CMK (cell line): Measurements from ENCODE around the gene VWA3B.
"Not testable (repeated sequence)": the region's sequence is repeated elsewhere in the genome, so short reads cannot be mapped to it uniquely, and the experiment has no call there.

Experiments
- DNase-seq: peaks from one replicate; pipeline ENCODE4 v3.0.0-alpha.2; 2010; ENCODE audit warnings: low read depth

The VWA3B gene

DNA sequence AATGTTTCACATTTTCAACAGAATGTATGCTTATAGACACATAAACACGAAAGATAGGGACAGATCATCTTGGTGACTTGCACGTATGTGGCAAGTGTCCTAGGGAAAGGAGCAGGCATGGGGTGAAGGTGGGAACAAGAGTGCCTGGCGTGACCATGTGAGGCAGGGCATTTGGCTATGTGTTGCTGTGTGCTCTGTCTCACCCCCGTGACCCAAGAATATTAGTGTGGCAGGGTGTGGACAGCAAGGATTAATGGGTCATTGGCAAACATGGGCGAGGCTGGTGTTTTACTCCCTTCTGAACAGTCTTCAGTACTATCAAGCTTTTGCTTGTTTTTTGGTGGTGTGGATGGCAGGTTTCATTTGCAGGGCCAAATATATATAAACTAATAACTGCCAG lies 1.3 kb upstream of the VWA3B start:
- no peak for DNase-seq

DNA sequence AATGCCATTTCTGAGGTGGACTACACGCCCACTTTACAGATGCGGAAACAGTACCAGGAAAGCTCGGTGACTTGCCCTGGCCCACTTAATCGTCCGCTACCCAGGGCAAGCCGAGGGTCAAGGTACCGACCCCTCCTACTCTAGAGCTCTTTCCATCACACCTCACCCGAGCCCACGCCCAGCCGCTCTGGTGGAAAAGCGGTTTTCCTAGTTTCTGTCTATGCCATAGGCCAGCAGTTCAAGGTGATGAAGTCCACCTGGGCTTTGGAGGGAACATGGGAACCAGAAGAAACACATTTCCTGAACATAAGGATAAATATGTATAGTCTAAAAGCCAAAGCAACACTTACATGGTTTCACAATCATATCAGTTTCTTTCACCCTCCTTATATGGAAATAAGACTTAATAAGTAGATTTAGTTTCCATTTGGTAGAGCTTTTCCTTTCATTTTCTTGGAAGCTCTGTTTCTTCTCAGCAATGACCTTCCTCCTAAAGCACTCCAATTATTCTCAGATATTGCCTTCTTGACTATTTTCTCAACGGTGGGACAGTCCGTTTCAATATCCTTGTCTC lies 567 bp downstream of the VWA3B start:
- DNase-seq: no peak

GRCh38 chr2:98088261-98088660 lies 1.3 kb downstream of the VWA3B start:
- no peak for DNase-seq

GRCh38 chr2:98089941-98090340 lies 3.0 kb downstream of the VWA3B start:
- DNase-seq: no peak

DNA sequence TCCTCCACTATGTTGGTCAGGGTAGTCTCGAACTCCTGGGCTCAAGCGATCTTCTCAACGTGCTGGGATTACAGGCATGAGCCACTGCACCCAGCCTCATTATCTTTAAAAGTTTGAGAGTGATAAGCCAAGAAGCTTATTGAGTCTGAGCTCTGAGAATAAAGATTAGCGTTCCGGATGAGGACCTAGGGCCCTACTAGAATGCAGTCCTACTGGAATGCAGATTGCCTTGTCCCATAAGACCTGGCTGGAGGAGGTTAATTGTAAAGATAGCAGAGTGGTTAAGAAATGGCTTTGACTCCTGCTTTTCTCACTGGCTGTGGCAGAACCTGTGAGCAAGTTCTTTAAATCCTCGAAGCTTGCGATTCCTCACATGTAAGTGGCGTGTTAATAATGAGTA lies 4.0 kb downstream of the VWA3B start:
- DNase-seq: no peak

DNA sequence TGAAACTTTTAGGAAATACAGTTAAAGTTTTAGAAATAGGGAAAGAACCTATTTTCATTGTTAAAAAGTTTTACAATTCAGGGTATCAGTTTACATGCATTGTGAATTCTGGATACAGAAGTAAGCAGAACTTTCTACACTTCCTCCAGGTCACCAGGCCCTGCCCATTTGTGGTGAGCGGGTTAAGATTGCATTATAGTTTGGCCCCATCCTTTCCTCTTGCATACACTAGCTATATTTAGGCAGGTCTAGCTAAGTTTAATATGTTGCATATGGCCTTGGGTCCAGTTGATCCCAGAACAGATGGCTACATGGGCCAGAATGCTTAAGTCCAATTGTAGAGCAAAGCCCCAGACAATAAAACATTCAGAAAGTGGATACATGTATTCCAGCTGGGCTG lies 4.8 kb downstream of the VWA3B start:
- DNase-seq: no peak

DNA sequence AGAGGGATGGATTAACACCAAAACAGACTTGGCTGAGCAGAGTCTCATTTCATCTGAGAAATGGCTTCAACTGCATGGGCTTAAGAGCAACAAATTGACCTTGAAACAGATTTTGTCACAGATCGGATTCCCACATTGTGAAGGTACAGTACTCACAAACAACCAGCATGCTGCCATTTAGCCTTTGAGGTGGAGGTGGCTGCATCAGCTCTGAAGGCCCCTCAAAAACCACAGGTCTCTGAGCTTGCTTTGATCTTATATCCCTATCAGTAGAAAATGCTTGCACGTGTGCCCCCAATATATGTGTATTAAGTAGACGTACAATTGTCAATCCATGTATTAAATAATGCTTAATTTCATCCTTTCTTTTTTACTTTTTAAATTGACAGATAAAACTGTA lies 6.2 kb downstream of the VWA3B start:
- DNase-seq: no peak

DNA sequence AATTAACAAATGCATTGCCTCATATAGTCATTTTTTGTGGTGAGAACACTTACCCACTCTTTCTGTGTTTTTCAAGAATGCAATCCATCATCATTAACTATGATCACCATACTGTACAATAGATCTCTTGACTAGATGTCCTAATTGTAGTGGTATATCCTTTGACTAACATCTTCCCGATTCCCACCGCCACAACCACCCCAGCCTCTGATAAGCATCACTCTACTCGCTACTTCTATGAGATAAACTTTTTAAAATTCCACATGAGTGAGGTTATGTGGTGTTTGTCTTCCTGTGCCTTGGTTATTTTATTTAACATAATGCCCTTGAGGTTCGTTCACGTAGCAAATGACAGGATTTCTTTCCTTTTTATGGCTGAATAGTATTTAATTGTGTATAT lies 6.6 kb downstream of the VWA3B start:
- no peak for DNase-seq

DNA sequence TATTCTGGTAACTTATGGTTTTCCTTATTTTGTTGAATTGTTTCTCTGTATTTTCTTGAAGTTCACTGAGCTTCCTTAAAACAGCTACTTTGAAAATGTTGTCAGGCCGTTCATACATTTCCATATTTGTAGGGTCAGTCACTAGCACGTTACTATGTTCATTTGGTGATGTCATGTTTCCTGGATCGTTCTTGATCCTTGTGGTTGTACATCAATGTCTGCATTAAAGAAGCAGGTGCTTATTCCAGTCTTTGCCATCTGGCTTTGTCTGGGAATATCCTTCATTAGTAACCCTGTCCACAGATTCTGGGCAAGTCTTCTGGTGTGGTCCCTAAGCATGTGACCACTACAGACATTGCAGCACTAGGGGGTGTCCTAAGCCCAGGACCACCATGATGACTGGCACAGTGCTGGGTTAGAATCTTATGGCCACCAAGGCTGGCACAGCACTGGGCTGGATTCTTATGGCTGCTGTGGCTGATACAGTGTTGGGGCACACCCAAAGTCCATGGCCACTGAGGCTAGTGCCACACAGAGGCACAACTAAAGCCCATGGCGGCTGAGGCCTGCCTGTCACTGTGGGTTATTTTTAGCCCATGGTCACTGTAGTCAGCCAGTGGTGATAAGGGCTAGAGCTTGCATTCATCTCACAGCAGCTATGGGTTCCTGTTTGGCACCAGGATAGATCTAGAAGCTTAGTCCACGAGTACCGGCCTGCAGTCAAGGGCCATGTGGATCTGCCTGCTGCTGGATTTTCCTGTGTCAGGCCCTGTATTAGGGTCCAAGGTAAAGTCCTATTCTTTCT lies 13.2 kb downstream of the VWA3B start:
- no peak for DNase-seq

DNA sequence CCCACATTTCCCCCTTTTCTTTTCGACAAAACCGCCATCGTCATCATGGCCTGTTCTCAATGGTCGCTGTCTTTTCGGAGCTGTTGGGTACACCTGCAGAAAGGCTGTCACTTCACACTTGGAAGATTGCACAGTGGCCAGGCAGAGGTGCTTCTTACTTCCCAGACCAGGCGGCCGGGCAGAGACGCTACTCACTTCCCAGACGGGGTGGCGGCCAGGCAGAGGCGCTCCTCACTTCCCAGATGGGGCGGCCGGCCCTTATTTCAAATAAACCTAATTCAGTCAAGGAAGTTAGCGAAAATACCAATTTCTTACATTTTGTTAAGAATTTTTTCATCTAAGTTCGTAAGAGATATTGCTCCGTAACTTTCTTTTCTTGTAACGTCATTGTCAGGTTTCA lies 15.3 kb downstream of the VWA3B start:
- DNase-seq: not testable (repeated sequence)

DNA sequence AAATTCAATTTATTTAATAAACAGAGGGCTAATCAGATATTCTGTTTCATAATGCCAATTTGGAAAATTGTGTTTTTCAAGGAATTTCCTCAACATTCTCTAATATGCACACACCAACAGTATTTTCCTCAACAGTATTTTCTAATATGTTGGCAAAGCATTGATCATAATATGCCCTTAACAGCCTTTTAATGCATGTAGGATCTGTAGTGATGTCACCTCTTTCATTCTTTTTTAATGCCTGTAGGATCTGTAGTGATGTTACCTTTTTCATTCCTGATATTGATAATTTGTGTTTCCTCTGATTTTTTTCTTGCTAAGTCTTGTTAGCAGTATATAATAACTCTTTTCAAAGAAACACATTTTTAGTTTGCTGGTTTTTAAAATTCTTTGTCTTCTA lies 15.9 kb downstream of the VWA3B start:
- no peak for DNase-seq

GRCh38 chr2:98108110-98108509 lies 21.1 kb downstream of the VWA3B start:
- DNase-seq: no peak

DNA sequence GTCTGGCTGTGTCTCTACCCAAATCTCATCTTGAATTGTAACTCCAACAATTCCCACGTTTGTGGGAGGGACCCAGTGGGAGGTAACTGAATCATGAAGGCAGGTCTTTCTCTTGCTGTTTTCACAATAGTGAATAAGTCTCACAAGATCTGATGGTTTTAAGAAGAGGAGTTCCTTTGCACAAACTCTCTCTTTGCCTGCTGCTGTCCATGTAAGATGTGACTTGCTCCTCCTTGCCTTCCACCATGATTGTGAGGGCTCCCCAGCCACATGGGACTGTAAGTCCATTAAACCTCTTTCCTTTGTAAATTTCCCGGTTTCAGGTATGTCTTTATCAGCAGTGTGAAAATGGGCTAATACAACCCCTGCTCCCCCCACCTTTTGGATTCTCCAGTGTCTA lies 23.8 kb downstream of the VWA3B start:
- no peak for DNase-seq

DNA sequence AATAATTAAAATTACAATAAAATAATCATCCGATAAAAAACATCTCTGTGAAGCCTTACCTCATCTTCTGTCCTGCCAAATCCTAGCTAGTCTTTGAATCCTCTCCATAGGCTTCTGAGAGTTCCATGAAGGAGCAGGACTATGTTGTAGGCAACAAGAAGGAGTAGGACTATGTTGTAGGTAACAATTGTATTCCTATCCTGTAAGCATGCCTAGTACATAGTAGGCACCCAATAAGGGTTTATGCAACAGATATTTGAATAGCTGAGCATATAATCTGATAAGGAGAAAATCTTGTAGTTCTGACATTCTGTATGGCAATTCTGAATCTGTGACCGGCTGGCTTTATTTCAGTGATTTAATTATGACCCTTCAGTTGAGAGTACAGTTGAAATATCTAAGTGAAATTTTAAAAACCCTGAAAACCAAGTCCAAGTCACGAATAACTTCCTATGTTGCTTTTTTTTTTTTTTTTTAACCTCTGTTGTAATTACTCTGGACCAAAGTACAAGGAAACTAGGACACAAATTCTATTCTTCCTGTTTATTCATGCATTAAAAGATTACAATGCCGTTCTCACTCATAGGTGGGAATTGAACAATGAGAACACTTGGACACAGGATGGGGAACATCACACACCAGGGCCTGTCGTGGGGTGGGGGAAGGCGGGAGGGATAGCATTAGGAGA lies 27.8 kb downstream of the VWA3B start:
- no peak for DNase-seq

- DNase-seq: no peak
Observed at GRCh38 chr2:98118161-98118560, 31.2 kb downstream of the VWA3B start.

- no peak for DNase-seq
Observed at GRCh38 chr2:98118852-98119251, 31.9 kb downstream of the VWA3B start.

DNA sequence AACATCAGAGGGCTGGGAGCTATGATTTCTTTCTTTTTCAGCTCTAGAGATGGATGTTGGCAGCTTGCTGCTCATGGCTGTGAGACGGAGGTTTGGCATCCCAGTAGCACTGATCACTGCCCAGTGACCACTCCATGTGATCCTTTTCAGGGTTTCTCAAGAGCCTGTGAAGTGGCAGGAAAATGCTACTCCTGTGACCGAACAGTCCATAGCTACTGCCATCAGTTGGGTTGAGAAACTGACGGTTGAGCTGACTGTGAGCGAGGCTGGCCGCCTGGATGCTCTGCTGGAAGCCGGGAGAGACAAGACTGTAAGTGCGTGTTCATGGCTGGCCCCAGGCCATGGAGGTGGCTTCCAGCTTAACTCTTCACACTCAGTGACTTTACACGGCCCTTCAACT lies 34.2 kb downstream of the VWA3B start:
- no peak for DNase-seq

DNA sequence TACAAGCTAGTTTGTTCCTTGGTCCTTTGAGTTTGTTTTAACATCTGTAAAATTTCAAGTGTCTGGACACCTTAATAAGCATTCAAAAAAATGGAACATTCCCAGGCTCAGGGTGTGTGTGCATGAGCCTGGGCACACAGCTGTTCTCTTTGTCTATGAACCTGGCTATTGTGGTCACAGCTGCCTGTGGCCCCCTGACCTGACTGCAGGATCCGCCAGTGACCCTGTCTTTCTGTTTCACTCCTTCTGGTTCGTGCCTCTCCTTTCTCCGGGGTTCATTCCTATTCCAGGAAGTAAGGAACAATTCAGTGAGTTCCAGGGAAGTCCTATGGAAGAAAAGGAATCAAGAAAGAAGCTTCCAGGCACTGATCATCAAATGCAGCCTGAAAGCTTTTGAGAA lies 35.6 kb downstream of the VWA3B start:
- no peak for DNase-seq

DNA sequence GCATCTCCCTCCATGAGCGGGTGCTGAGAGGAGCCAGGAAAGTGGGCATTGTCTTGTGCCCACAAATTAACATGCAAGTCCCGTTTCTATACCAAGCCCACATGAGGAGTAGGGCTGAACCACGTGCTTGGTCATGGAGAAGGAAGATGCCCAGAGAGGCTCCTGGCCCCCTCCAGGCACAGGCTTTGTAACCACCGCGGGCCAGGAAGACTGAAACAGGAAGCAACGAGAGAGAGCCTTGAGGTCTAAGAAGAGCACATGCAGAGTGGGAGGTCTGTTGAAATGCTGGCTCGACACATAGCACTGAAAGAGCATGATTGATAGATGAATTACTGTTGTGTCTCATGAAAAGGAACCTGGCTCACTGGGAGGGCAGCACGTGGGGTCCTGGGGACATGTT lies 36.3 kb downstream of the VWA3B start:
- DNase-seq: peak; percentile 7

DNA sequence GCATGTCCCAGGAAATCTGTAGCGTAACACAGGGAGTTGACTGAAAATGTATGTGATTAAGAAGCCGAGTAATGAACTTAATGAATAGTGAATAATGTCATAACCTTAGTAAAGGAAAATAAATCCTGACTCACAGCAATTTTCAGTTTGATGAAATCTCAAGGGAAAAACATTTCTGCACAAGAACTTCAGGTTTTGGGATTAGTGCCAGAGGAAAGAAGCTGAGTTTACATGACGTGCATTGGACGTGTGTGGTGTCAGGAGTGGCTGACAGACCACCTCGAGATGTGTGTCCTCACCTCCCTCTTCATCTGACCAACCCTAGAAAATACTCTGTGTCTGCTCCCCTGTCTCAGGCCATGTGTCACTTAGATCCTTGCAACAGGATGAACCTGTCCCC lies 39.1 kb downstream of the VWA3B start:
- no peak for DNase-seq

- DNase-seq: no peak
Observed at GRCh38 chr2:98127229-98127989, 40.4 kb downstream of the VWA3B start.

GRCh38 chr2:98128556-98129109 lies 41.7 kb downstream of the VWA3B start:
- DNase-seq: no peak
